Upper lobe of left lung (tissue), 6 donors: ENCODE results near the gene GAST. TPM values are rescaled to one million over a fixed set of nuclear protein-coding genes. Genes with fewer than 3 reads are reported as not detected.

Experiments
- ATAC-seq, 2 donors: fragments of 200-7000 bp; cut with Tn5 transposase; one replicate each; pipeline ENCODE4 v1.9.1; 2022; ENCODE audit warnings: mild to moderate bottlenecking in 2 of 2, moderate library complexity in 2 of 2; ENCODE audit not compliant: low FRiP score in 2 of 2
- DNase-seq, 2 donors: peaks; one replicate each; pipeline ENCODE4 v3.0.0-alpha.2; 2019 to 2020
- H3K27ac ChIP-seq, 4 donors: fragments of 200-600 bp; sonication (generic); one replicate each; pipeline ENCODE4 v1.5.1; 2016 to 2019
- H3K27me3 ChIP-seq, 4 donors: fragments of 200-600 bp; sonication (generic); one replicate each; pipeline ENCODE4 v1.5.1; 2017 to 2019
- H3K36me3 ChIP-seq, 4 donors: fragments of 200-600 bp; sonication (generic); one replicate each; pipeline ENCODE4 v1.5.1; 2016 to 2019
- H3K4me1 ChIP-seq, 4 donors: fragments of 200-600 bp; sonication (generic); one replicate each; pipeline ENCODE4 v1.5.1; 2018 to 2019
- H3K4me3 ChIP-seq, 4 donors: fragments of 200-600 bp; sonication (generic); one replicate each; pipeline ENCODE4 v1.5.1; 2017 to 2019; ENCODE audit warnings: mild to moderate bottlenecking in 2 of 4, moderate library complexity in 1 of 4
- H3K9me3 ChIP-seq, 4 donors: fragments of 200-600 bp; sonication (generic); one replicate each; pipeline ENCODE4 v1.5.1; 2018 to 2019
- CTCF ChIP-seq, 6 experiments: fragments of 450-650 bp in 4 of 6; fragments of 200-600 bp in 2 of 6; sonication (generic) in 2 of 6; IDR thresholded peaks; one replicate each; pipeline ENCODE4 v1.5.1; 2016 to 2019; ENCODE audit warnings: antibody characterized with exemption in 6 of 6
- EP300 ChIP-seq, 4 donors: sonication (generic); formaldehyde crosslinking; IDR thresholded peaks; one replicate each; pipeline ENCODE4 v1.5.1; 2017; ENCODE audit warnings: antibody characterized with exemption in 4 of 4, control low read depth in 2 of 4
- POLR2A ChIP-seq, 4 donors: fragments of 450-650 bp; IDR thresholded peaks; one replicate each; pipeline ENCODE4 v1.5.1; 2016 to 2017; ENCODE audit warnings: antibody characterized with exemption in 4 of 4, mild to moderate bottlenecking in 2 of 4
- POLR2AphosphoS5 ChIP-seq, 2 donors: sonication (generic); formaldehyde crosslinking; IDR thresholded peaks; one replicate each; pipeline ENCODE4 v1.5.1; 2017; ENCODE audit warnings: antibody characterized with exemption in 2 of 2
- WGBS, 2 donors: methylation state at CpG; one replicate each; pipeline ENCODE4 v1.1.5; 2017 to 2018; 5-methylcytosine and 5-hydroxymethylcytosine counted together
- total RNA-seq, 6 donors: library from RNA; depleted of rRNA in 4 of 6; stranded (reverse); fragments of >200 nt in 4 of 6; gene quantifications; one replicate each; pipeline versions ENCODE4 v1.1.0 to v1.2.1, GENCODE V29; 2016 to 2021
- donor health status: DM: no; HTN: no; CAD: no; lungs with moderate emphysema.
- donor health status: DM: no; HTN: yes; CAD: no; lungs with severe emphysema.

The GAST gene
- total RNA-seq, 6 donors from 2014 or later: not detected

- Histone ChIP-seq H3K27me3 (peaks cover 2 to 26% (median 20%) of the 10 kb centered on the region in 4 donors), H3K4me3 (peak within 1 kb of the TSS; percentile 6 to 49 (median 38)), H3K27ac (no peak within 1 kb of the TSS), H3K36me3 (no peaks in the 10 kb centered on the region), H3K9me3 (no peaks in the 10 kb centered on the region), H3K4me1 (peaks cover 17 to 31% (median 20%) of the 10 kb centered on the region in 4 donors)
- TF ChIP-seq EP300 (IDR thresholded peaks at IDR 0.05) (no peak), POLR2A (IDR thresholded peaks at IDR 0.05) (peak in 1 of 4 donors; percentile 32)
- ATAC-seq (peak in 1 of 2 donors; percentile 33), DNase-seq (peak in 1 of 2 donors; percentile 88)
- 0 to 2% methylated on average over 14 to 31 of the region's 77 CpGs for WGBS, 2 donors
These were observed 22.2 kb downstream of the GAST start, which contains the start of gene HAP1 for GRCh38 chr17:41734139-41734948. Gene HAP1, minus strand, starts transcription at chr17:41734643. Its CDS starts 9 bp downstream, at chr17:41734634.

GRCh38 chr17:41734949-41735313, 22.8 kb downstream of the GAST start:
- no peak for TF ChIP-seq EP300 (IDR thresholded peaks at IDR 0.05)
- no peak for TF ChIP-seq POLR2A (IDR thresholded peaks at IDR 0.05)
- TF ChIP-seq POLR2AphosphoS5 (IDR thresholded peaks at IDR 0.05): no peak
- TF ChIP-seq CTCF (IDR thresholded peaks at IDR 0.05): no peak
- Histone ChIP-seq H3K27me3 (peaks cover 2 to 26% (median 20%) of the 10 kb centered on the region in 4 donors), H3K27ac (no peak overlapping the region), H3K9me3 (no peaks in the 10 kb centered on the region), H3K36me3 (no peaks in the 10 kb centered on the region), H3K4me3 (peak overlapping the region in 3 of 4 donors; percentile 38 to 49 (median 39)), H3K4me1 (peaks cover 17 to 31% (median 20%) of the 10 kb centered on the region in 4 donors)
- no peak for ATAC-seq
- DNase-seq: peak in 1 of 2 donors; percentile 81
- 5 to 8% methylated on average over 19 to 22 of the region's 23 CpGs for WGBS, 2 donors

GRCh38 chr17:41735744-41736143, 23.6 kb downstream of the GAST start:
- H3K27ac ChIP-seq: no peak overlapping the region
- H3K4me1 ChIP-seq: peaks cover 17 to 31% (median 20%) of the 10 kb centered on the region in 4 donors
- TF ChIP-seq CTCF (IDR thresholded peaks at IDR 0.05) (no peak), POLR2A (IDR thresholded peaks at IDR 0.05) (no peak), POLR2AphosphoS5 (IDR thresholded peaks at IDR 0.05) (no peak), EP300 (IDR thresholded peaks at IDR 0.05) (no peak)
- H3K4me3 ChIP-seq: no peak overlapping the region
- WGBS, 2 donors: 78 to 79% methylated on average over 4 of the region's 4 CpGs
- ATAC-seq (no peak), DNase-seq (no peak)
- no peaks in the 10 kb centered on the region for H3K36me3 ChIP-seq
- no peaks in the 10 kb centered on the region for H3K9me3 ChIP-seq
- peaks cover 2 to 26% (median 20%) of the 10 kb centered on the region in 4 donors for H3K27me3 ChIP-seq

- H3K4me3 ChIP-seq: no peak overlapping the region
- WGBS, 2 donors: 67 to 72% methylated on average over 17 of the region's 17 CpGs
- no peak overlapping the region for H3K27ac ChIP-seq
- DNase-seq (no peak), ATAC-seq (no peak)
- peaks cover 17 to 31% (median 20%) of the 10 kb centered on the region in 4 donors for H3K4me1 ChIP-seq
- H3K9me3 ChIP-seq: no peaks in the 10 kb centered on the region
- TF ChIP-seq POLR2AphosphoS5 (IDR thresholded peaks at IDR 0.05) (no peak), EP300 (IDR thresholded peaks at IDR 0.05) (no peak)
- H3K27me3 ChIP-seq: peaks cover 2 to 26% (median 20%) of the 10 kb centered on the region in 4 donors
- no peaks in the 10 kb centered on the region for H3K36me3 ChIP-seq
These were observed 25.0 kb downstream of the GAST start for GRCh38 chr17:41736983-41737679.

- no peak for DNase-seq
- Histone ChIP-seq H3K27me3 (peaks cover 2 to 26% (median 20%) of the 10 kb centered on the region in 4 donors), H3K27ac (no peak overlapping the region), H3K4me1 (peaks cover 17 to 31% (median 20%) of the 10 kb centered on the region in 4 donors), H3K9me3 (no peaks in the 10 kb centered on the region), H3K4me3 (no peak overlapping the region), H3K36me3 (no peaks in the 10 kb centered on the region)
- 49 to 70% methylated on average over 2 to 5 of the region's 5 CpGs for WGBS, 2 donors
- TF ChIP-seq POLR2AphosphoS5 (IDR thresholded peaks at IDR 0.05): no peak
- TF ChIP-seq CTCF (IDR thresholded peaks at IDR 0.05): no peak
- TF ChIP-seq EP300 (IDR thresholded peaks at IDR 0.05): no peak
- TF ChIP-seq POLR2A (IDR thresholded peaks at IDR 0.05): no peak
- peak in 1 of 2 donors; percentile 1 for ATAC-seq
These were observed 25.5 kb downstream of the GAST start for GRCh38 chr17:41737680-41738023.
